Raji (cell line): ENCODE data around the gene GTPBP1.

Experiments
- POLR2A ChIP-seq: IDR thresholded peaks from 2 replicates; pipeline ENCODE4 v1.6.1; 2011; ENCODE audit warnings: low read depth, low read length, control low read depth; ENCODE audit not compliant: insufficient read depth

Gene GTPBP1

GRCh38 chr22:38713921-38714320 is 8.2 kb downstream of the GTPBP1 start:
- TF ChIP-seq POLR2A, result no peak

GRCh38 chr22:38715176-38715764 is 9.5 kb downstream of the GTPBP1 start:
- TF ChIP-seq POLR2A, result no peak

GRCh38 chr22:38715852-38716251 is 10.1 kb downstream of the GTPBP1 start:
- no peak for TF ChIP-seq POLR2A

GRCh38 chr22:38716271-38716670 is 10.5 kb downstream of the GTPBP1 start:
- TF ChIP-seq POLR2A, result no peak

- TF ChIP-seq POLR2A, result no peak
Measured at GRCh38 chr22:38716826-38717225, 11.1 kb downstream of the GTPBP1 start.

- no peak for TF ChIP-seq POLR2A
Measured at GRCh38 chr22:38717244-38717643, 11.5 kb downstream of the GTPBP1 start.

GRCh38 chr22:38718414-38718813 is 12.7 kb downstream of the GTPBP1 start:
- TF ChIP-seq POLR2A, result no peak

GRCh38 chr22:38719196-38719595 is 13.5 kb downstream of the GTPBP1 start:
- TF ChIP-seq POLR2A, result no peak

GRCh38 chr22:38720350-38720749 is 14.6 kb downstream of the GTPBP1 start:
- no peak for TF ChIP-seq POLR2A

- TF ChIP-seq POLR2A, result no peak
Measured at GRCh38 chr22:38721551-38721950, 15.8 kb downstream of the GTPBP1 start.

GRCh38 chr22:38724176-38724575 is 18.4 kb downstream of the GTPBP1 start:
- no peak for TF ChIP-seq POLR2A

- no peak for TF ChIP-seq POLR2A
Measured at GRCh38 chr22:38724926-38725571, 19.3 kb downstream of the GTPBP1 start.

- no peak for TF ChIP-seq POLR2A
Measured at GRCh38 chr22:38725900-38726655, 20.3 kb downstream of the GTPBP1 start.

- no peak for TF ChIP-seq POLR2A
Measured at GRCh38 chr22:38727123-38727522, 21.4 kb downstream of the GTPBP1 start.

GRCh38 chr22:38727530-38728451 is 22.0 kb downstream of the GTPBP1 start:
- no peak for TF ChIP-seq POLR2A
